DOHH2 (cell line): ENCODE results near the gene HOXD8.

ENCODE experiments used
- H3F3A ChIP-seq: fragments of 200-600 bp; sonication (generic), shearing (Covaris generic); 2 replicates; pipeline ENCODE4 v1.6.0; 2016; ENCODE audit warnings: antibody characterized with exemption, mild to moderate bottlenecking; ENCODE audit not compliant: control insufficient read depth, insufficient read depth
- H3K27ac ChIP-seq: fragments of 200-600 bp; sonication (generic); 2 replicates; pipeline ENCODE4 v1.5.1; 2014; ENCODE audit warnings: low read depth, mild to moderate bottlenecking, low read length, moderate library complexity
- H3K27me3 ChIP-seq: fragments of 200-600 bp; sonication (generic); 2 replicates; pipeline ENCODE4 v1.6.1; 2014; ENCODE audit warnings: mild to moderate bottlenecking, low read length, mixed read lengths; ENCODE audit not compliant: control insufficient read depth
- H3K36me3 ChIP-seq: fragments of 200-600 bp; sonication (generic); 2 replicates; pipeline ENCODE4 v1.6.1; 2014; ENCODE audit warnings: mild to moderate bottlenecking, low read length, moderate library complexity, mixed read lengths; ENCODE audit not compliant: control insufficient read depth
- H3K4me1 ChIP-seq: fragments of 200-600 bp; sonication (generic); 2 replicates; pipeline ENCODE4 v1.6.1; 2014; ENCODE audit warnings: mild to moderate bottlenecking, low read length, mixed read lengths; ENCODE audit not compliant: control insufficient read depth
- H3K4me2 ChIP-seq: fragments of 200-600 bp; sonication (generic); 2 replicates; pipeline ENCODE4 v1.6.0; 2014; ENCODE audit warnings: mild to moderate bottlenecking, low read length, moderate library complexity
- H3K4me3 ChIP-seq: fragments of 200-600 bp; sonication (generic); 2 replicates; pipeline ENCODE4 v1.5.1; 2014; ENCODE audit warnings: mild to moderate bottlenecking, low read length, mixed read lengths
- H3K79me2 ChIP-seq: fragments of 200-600 bp; sonication (generic); 2 replicates; pipeline ENCODE4 v1.6.1; 2014; ENCODE audit warnings: mild to moderate bottlenecking, low read length, mixed read lengths; ENCODE audit not compliant: control insufficient read depth
- H3K9me2 ChIP-seq: fragments of 200-600 bp; sonication (generic); replicated peaks from 2 replicates; pipeline ENCODE4 v1.6.1; 2014; ENCODE audit warnings: mild to moderate bottlenecking, low read length, mixed read lengths; ENCODE audit not compliant: control insufficient read depth
- H3K9me3 ChIP-seq: fragments of 200-600 bp; sonication (generic); 2 replicates; pipeline ENCODE4 v1.6.1; 2014; ENCODE audit warnings: antibody characterized with exemption, low read length, mixed read lengths; ENCODE audit not compliant: control insufficient read depth, insufficient read depth
- H4K20me1 ChIP-seq: fragments of 200-600 bp; sonication (generic); 2 replicates; pipeline ENCODE4 v1.6.0; 2014; ENCODE audit warnings: low read depth, mild to moderate bottlenecking, antibody characterized with exemption, low read length, moderate library complexity; ENCODE audit not compliant: control insufficient read depth, insufficient read depth
- CTCF ChIP-seq: fragments of 200-600 bp; sonication (generic); IDR thresholded peaks from one replicate; pipeline ENCODE4 v1.5.1; 2014; ENCODE audit warnings: antibody characterized with exemption, mild to moderate bottlenecking, low read depth, low read length; ENCODE audit not compliant: poor library complexity, severe bottlenecking
- EZH2phosphoT487 ChIP-seq: fragments of 200-600 bp; sonication (generic); IDR thresholded peaks from 2 replicates; pipeline ENCODE4 v1.6.1; 2017; ENCODE audit warnings: borderline replicate concordance, mild to moderate bottlenecking, antibody characterized with exemption, low read length, moderate library complexity, mixed read lengths

HOXD8 gene

GRCh38 chr2:176151442-176152287 lies 22.2 kb downstream of the HOXD8 start, which contains the start of gene HOXD4:
HOXD4 (plus strand) TSS chr2:176151550; CDS start chr2:176151634, 84 bp downstream.
- Histone ChIP-seq H3K4me3 (no peak within 1 kb of the TSS), H3K36me3 (no peaks in the 10 kb centered on the region), H4K20me1 (no peaks in the 10 kb centered on the region), H3K4me2 (no peak within 1 kb of the TSS), H3K27me3 (no peaks in the 10 kb centered on the region; the same call in 1 of the 2 replicates), H3K27ac (no peak within 1 kb of the TSS), H3F3A (no peaks in the 10 kb centered on the region), H3K9me3 (no peaks in the 10 kb centered on the region), H3K79me2 (no peaks in the 10 kb centered on the region), H3K4me1 (no peaks in the 10 kb centered on the region), H3K9me2 (no peaks in the 10 kb centered on the region)
- no peak for TF ChIP-seq CTCF
- no peak for TF ChIP-seq EZH2phosphoT487

- H3K4me1 ChIP-seq, result no peaks in the 10 kb centered on the region
- H3K4me2 ChIP-seq, result no peak overlapping the region
- no peaks in the 10 kb centered on the region for H4K20me1 ChIP-seq
- H3F3A ChIP-seq, result no peaks in the 10 kb centered on the region
- H3K36me3 ChIP-seq, result no peaks in the 10 kb centered on the region
- no peaks in the 10 kb centered on the region for H3K79me2 ChIP-seq
- TF ChIP-seq EZH2phosphoT487, result no peak
- TF ChIP-seq CTCF, result no peak
- no peaks in the 10 kb centered on the region; the same call in 1 of the 2 replicates for H3K27me3 ChIP-seq
- no peaks in the 10 kb centered on the region for H3K9me2 ChIP-seq
- H3K9me3 ChIP-seq, result no peaks in the 10 kb centered on the region
- no peak overlapping the region for H3K4me3 ChIP-seq
- no peak overlapping the region for H3K27ac ChIP-seq
Measured at GRCh38 chr2:176152350-176153181, 23.1 kb downstream of the HOXD8 start.

- H3K9me2 ChIP-seq, result no peaks in the 10 kb centered on the region
- H3K4me2 ChIP-seq, result no peak overlapping the region
- no peak overlapping the region for H3K4me3 ChIP-seq
- no peaks in the 10 kb centered on the region for H3K9me3 ChIP-seq
- no peaks in the 10 kb centered on the region for H3K4me1 ChIP-seq
- H3K27me3 ChIP-seq, result no peaks in the 10 kb centered on the region
- H3K79me2 ChIP-seq, result no peaks in the 10 kb centered on the region
- no peaks in the 10 kb centered on the region for H4K20me1 ChIP-seq
- no peaks in the 10 kb centered on the region for H3F3A ChIP-seq
- TF ChIP-seq CTCF, result no peak
- no peak for TF ChIP-seq EZH2phosphoT487
- H3K27ac ChIP-seq, result no peak overlapping the region
- H3K36me3 ChIP-seq, result no peaks in the 10 kb centered on the region
Measured at GRCh38 chr2:176154576-176155252, 25.2 kb downstream of the HOXD8 start.
